ENCODE results near the gene ARHGAP36.

ARHGAP36 gene

DNA sequence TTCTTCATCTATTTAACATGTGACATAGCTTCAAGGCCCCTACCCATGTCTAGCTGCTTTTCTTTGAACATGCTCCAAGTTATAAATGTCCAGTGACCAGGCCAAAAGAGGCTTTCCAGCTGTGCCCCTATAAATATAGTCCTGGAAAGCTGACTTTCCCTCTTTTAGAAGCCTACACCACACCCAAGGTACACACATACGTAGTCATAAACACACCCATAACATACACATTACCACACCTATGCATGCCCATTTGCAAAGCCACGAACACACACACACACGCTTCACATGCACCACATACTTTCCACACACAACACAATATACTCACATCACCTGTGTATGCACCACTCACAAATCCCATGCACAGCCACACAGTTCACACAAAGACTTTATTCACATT, 2.0 kb downstream of the ARHGAP36 start:
- H3K36me3 Mint-ChIP-seq (ENCODE audit: low read depth) = no peaks in the 10 kb centered on the region
- H3K27ac Mint-ChIP-seq = no peak overlapping the region
- H3K4me3 Mint-ChIP-seq = no peak overlapping the region
- no peaks in the 10 kb centered on the region for H3K9me3 Mint-ChIP-seq
- H3K4me1 Mint-ChIP-seq (ENCODE audit: low read depth) = no peaks in the 10 kb centered on the region
- peaks cover 29% of the 10 kb centered on the region for H3K27me3 Mint-ChIP-seq (ENCODE audit: low read depth)

DNA sequence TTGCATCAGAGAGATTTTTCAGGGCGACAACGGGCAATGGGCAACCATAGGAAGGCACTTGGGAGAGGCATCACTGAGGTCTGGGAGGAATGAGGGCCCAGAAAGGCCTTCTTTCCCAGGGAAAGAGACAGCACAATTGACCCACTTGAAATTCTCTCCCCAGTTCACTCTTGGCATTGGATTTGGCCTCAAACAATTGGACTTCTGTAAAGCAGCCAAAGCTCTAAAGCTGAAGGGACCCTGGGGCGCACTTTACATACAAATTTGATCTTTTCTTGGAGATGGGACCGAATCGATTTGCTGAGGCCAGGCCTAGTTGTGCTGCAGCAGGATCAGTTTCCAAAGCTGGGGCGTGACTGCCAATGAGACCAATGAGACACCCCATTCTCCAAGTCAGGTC, 3.2 kb downstream of the ARHGAP36 start:
- no peaks in the 10 kb centered on the region for H3K36me3 Mint-ChIP-seq (ENCODE audit: low read depth)
- H3K4me1 Mint-ChIP-seq (ENCODE audit: low read depth) = no peaks in the 10 kb centered on the region
- peaks cover 33% of the 10 kb centered on the region for H3K27me3 Mint-ChIP-seq (ENCODE audit: low read depth)
- H3K9me3 Mint-ChIP-seq = no peaks in the 10 kb centered on the region
- no peak overlapping the region for H3K27ac Mint-ChIP-seq
- no peak overlapping the region for H3K4me3 Mint-ChIP-seq

DNA sequence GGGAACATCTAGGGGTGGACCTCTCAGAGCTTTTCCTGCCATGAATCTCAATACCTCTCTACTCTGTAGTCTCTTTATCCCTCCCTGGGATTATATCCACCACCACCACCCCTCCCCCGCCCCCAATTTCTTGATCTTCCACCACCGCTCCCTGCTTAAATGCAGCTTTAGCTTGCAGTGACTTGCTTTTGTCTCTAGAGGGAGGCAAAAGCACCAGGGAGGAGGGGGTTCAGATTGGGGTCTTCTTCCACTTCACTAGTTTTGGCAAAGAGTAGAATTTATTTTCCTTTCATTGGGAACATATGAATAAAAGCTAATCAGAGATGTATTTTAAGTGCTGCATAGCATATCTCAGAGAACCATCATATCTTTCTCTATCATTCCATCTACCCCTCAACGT, 5.5 kb downstream of the ARHGAP36 start:
- Mint-ChIP-seq H3K4me3 (no peak overlapping the region), H3K27me3 (ENCODE audit: low read depth) (peaks cover 35% of the 10 kb centered on the region)

DNA sequence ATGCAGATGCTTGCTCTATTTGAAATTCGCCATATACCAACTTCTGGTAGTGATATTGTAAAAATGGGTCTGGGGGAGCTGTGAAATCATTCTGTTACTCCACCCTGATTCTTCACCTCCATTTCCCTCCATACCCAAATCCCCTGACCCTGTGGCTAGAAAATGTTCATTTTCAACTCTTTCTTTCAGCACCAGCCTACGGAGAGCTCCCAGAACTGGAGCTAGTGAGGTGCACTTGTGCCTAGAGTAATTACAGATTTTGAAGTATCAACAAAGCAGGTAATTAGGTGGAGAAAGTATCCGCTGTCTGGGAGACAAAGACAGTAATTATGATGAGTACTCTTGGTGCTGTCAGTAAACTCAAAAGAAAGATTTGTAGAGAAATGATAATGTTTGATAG, 8.1 kb downstream of the ARHGAP36 start:
- Mint-ChIP-seq H3K27ac (no peak overlapping the region), H3K4me1 (ENCODE audit: low read depth) (no peaks in the 10 kb centered on the region), H3K27me3 (ENCODE audit: low read depth) (peaks cover 28% of the 10 kb centered on the region), H3K36me3 (ENCODE audit: low read depth) (no peaks in the 10 kb centered on the region), H3K9me3 (no peaks in the 10 kb centered on the region), H3K4me3 (no peak overlapping the region)

More for the DNA sequence above, 5.5 kb downstream of the ARHGAP36 start:
- H3K27ac Mint-ChIP-seq = no peak overlapping the region
- H3K9me3 Mint-ChIP-seq = no peaks in the 10 kb centered on the region
- H3K4me1 Mint-ChIP-seq (ENCODE audit: low read depth) = no peaks in the 10 kb centered on the region
- H3K36me3 Mint-ChIP-seq (ENCODE audit: low read depth) = no peaks in the 10 kb centered on the region

DNA sequence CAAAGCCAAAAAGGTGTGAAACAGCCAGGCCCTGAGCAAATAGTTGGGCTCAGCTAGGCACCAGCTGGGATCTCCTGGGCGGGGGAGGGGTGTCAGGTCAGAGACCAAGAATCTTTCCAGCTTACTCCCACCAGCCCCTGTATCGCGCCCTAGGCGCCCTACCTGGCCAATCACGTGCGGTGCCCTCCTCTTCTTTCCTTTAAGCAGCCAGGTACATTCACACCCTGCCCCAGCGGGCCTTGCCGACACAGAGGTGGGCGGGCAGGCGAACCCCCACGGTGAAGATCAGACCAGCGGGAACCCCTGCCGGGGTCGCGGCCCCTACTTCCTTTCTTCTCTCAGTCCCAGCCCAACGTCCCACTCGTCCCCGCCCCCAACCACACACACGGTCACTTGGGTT, 9.1 kb downstream of the ARHGAP36 start:
- no peak overlapping the region for H3K27ac Mint-ChIP-seq
- H3K9me3 Mint-ChIP-seq = no peaks in the 10 kb centered on the region
- no peak overlapping the region for H3K4me3 Mint-ChIP-seq
- H3K36me3 Mint-ChIP-seq (ENCODE audit: low read depth) = no peaks in the 10 kb centered on the region
- no peaks in the 10 kb centered on the region for H3K4me1 Mint-ChIP-seq (ENCODE audit: low read depth)
- peaks cover 37% of the 10 kb centered on the region for H3K27me3 Mint-ChIP-seq (ENCODE audit: low read depth)

DNA sequence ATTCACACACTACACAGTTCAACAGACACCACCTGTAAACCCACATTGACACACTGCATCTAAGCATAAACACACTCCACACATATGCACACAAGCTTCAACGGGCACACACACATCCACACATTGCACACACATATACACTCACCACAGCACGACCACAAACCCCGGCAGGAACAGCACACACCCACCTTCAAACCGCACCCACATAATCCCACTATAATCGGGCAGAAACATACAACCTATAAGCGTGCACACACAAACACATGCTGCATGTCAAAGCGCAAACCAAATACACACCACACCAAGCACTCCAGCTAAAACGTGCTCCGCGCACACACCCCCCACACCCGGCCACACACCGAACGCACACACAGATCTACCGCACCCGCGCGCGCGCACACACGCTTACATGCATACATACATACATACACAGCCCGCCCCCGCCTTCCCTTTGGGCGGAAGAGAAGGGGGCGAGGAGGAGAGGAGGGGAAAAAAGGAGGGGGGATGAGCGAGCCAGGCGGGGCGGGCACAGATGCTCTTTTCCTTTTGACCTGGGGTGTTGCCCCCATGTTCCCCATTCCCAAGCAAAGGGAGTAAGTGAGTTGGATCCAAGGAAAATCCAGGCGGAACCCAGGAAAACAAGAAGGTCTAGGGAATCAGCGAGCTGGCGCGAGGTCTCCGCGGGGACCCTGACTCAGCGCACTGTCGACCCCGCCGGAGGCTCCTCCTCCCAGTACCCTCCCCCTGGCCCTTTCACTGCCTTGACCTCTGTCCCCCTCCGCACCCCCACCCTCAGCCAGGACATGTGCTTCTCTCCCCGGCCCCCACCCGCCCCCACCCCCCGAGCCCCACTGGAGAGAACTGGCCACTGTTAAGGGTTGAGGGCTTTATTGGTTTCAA, 9.9 kb downstream of the ARHGAP36 start:
- H3K27me3 Mint-ChIP-seq (ENCODE audit: low read depth) = peaks cover 41% of the 10 kb centered on the region

DNA sequence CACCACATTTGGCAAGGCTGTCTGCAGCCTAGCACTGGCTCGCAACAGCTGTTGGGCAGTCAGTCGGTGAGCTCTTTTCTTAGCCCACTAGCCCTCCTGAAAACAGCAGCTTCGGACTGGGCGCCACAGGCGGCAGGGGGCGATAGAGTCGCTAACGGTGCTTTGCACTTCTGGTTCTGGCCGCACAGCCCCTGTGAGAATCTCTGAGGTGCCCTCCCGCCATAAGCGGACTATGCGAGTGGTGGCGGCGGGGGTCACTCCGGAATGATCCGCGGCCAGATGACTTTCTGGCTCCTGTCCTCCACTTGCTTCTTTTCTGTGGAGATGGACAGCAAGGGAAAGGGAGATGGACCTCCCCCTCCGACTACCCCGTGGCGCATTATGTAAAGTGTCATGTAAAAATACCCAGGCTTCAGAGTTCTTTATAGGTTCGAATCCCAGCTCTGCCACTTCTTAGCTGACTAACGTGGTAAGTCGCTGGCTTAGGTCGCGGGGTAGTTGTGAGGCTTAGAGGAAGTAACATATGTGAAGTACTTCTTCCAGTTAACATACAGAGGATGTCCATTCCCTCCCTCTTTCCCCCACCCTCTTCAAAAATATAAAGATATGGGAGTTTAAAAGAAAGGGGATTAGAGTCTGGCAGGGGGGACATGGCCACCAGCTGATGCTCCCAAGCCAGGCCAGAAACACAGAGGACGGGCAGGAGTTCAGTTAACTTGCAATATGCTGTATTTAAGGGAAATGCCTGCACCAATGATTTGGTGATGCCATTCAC, 11.0 kb downstream of the ARHGAP36 start:
- H3K36me3 Mint-ChIP-seq (ENCODE audit: low read depth) = no peaks in the 10 kb centered on the region
- H3K27me3 Mint-ChIP-seq (ENCODE audit: low read depth) = peaks cover 39% of the 10 kb centered on the region
- H3K9me3 Mint-ChIP-seq = no peaks in the 10 kb centered on the region
- H3K4me1 Mint-ChIP-seq (ENCODE audit: low read depth) = no peaks in the 10 kb centered on the region
- H3K27ac Mint-ChIP-seq = no peak overlapping the region
- H3K4me3 Mint-ChIP-seq = no peak overlapping the region

More for the DNA sequence above, 9.9 kb downstream of the ARHGAP36 start:
- no peak overlapping the region for H3K4me3 Mint-ChIP-seq
- no peaks in the 10 kb centered on the region for H3K36me3 Mint-ChIP-seq (ENCODE audit: low read depth)
- no peaks in the 10 kb centered on the region for H3K9me3 Mint-ChIP-seq
- no peak overlapping the region for H3K27ac Mint-ChIP-seq
- H3K4me1 Mint-ChIP-seq (ENCODE audit: low read depth) = no peaks in the 10 kb centered on the region

DNA sequence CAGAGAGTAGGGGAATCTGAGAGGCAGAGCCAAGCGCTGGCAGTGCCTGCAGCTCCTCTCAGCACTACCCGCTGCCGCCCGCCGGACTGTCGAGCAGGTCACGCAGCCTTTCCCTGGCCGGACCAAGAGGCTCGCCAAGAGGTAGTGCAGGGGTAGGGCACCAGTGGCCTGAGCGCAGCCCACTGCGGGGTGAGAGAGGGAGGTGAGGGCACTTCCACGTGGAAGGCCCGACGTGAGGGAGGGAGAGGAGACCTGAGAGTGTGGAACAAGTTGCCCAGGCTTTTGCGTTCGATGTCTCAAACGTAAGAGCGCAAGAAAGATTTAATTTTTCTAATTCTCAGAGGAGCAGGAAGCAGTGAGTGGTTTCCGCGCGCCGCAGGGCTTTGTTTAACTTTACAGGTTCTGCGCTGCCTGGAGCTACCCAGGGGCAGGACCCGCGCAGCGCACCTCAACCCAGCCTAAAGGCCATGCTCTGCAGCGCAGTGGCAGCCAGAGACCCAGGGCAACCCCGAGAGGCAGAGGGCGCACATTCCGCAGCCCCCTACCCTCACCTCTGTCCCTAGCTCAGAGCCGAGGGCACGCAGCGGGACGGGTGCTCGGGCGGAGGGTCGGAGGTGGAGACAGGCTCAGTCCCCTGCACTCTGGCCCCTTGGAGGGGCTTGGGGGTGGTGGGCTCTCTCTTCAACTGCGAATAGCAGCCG, 14.9 kb downstream of the ARHGAP36 start:
- no peak overlapping the region for H3K4me3 Mint-ChIP-seq
- no peak overlapping the region for H3K27ac Mint-ChIP-seq
- no peaks in the 10 kb centered on the region for H3K4me1 Mint-ChIP-seq (ENCODE audit: low read depth)
- H3K36me3 Mint-ChIP-seq (ENCODE audit: low read depth) = no peaks in the 10 kb centered on the region
- H3K27me3 Mint-ChIP-seq (ENCODE audit: low read depth) = peaks cover 29% of the 10 kb centered on the region
- no peaks in the 10 kb centered on the region for H3K9me3 Mint-ChIP-seq

DNA sequence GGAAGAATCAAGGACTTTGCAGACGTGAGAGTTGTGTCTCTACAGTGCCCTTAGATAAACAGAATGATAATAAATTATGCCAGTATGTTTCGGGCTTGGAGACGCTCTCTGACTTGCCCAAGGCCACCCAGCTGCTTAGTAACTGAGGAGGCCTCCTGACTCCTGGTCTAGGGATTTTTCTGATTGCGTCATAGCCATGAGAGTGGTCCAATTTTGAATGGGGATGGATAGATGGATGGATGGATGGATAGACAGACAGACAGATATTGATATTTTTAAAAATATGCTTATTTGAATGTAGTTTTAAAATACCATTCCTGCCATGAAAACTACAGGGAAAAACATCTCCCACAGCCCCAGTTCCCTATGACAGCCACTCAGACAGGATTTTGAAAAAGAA, 15.5 kb downstream of the ARHGAP36 start:
- Mint-ChIP-seq H3K9me3 (no peaks in the 10 kb centered on the region), H3K4me1 (ENCODE audit: low read depth) (no peaks in the 10 kb centered on the region), H3K27ac (no peak overlapping the region), H3K4me3 (no peak overlapping the region), H3K36me3 (ENCODE audit: low read depth) (no peaks in the 10 kb centered on the region), H3K27me3 (ENCODE audit: low read depth) (peaks cover 30% of the 10 kb centered on the region)

DNA sequence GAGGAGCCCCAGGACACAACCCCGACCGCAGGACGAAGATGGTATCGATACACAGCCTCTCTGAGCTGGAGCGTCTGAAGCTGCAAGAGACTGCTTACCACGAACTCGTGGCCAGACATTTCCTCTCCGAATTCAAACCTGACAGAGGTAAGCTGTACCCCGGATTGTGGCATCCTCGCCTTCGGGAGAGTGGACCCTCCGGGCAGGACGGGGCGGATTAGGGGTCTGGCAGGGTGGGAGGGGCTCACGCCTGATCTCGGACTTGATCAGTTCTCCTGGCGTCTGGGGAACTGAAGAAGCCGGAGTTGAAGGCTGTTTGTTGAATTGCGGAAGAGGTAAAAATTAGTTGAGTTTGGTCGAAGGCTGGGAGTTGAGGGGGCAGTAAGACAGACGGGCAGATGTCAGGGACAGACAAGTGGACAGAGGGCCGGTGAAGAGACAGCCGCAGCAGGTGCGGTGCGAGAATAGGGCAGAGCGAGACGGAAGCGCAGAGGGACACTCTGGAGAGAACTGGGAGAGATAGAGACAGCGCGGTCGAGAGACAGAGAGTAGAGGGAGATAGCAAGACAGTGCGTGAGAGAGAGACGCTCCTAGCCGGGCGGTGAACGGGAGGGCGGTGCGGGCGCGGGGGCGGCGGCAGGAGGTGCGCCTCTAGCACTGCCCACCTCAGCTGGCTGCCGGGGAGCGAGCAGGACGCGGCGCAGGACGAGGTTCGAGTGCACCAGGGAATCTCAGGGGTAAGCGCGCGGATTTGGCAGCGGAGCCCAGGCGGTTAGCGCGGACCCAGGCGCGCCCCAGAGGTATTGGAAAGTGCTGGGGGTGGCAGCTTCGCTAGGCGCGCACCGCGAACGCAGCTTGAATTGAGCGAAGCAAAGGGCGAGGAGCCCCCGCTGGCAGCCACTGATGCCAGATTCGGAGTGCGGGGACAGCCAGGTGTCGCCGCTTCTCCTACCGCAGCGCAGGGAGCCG, 23.9 kb downstream of the ARHGAP36 start:
- H3K4me3 Mint-ChIP-seq = no peak overlapping the region
- H3K9me3 Mint-ChIP-seq = no peaks in the 10 kb centered on the region
- H3K4me1 Mint-ChIP-seq (ENCODE audit: low read depth) = no peaks in the 10 kb centered on the region
- H3K27me3 Mint-ChIP-seq (ENCODE audit: low read depth) = peaks cover 55% of the 10 kb centered on the region
- H3K27ac Mint-ChIP-seq = no peak overlapping the region
- H3K36me3 Mint-ChIP-seq (ENCODE audit: low read depth) = peaks cover 2% of the 10 kb centered on the region

DNA sequence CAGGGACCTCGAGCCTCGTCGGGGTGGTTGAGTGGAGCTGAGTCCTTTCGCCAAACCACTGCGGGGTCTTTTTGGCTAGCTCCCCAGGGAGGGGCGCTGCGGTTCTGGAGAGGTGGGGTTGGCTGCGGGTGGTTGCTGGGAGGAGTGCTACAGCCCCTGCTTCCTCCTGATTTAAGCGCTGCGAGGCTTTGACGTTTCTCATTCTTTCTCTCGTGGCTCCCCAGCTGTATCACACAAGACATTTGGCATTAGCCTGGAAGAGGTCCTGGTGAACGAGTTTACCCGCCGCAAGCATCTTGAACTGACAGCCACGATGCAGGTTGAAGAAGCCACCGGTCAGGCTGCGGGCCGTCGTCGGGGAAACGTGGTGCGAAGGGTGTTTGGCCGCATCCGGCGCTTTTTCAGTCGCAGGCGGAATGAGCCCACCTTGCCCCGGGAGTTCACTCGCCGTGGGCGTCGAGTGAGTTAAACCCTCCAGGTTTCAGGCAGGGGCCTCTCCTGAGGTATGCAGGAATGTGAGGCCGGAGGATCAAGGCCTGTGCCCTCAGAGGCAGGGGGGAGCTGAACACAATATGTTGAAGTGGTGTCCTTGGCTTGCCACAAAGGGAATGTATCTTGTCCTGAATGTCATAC, 25.5 kb downstream of the ARHGAP36 start:
- Mint-ChIP-seq H3K27me3 (ENCODE audit: low read depth) (peaks cover 54% of the 10 kb centered on the region), H3K4me3 (no peak overlapping the region)

DNA sequence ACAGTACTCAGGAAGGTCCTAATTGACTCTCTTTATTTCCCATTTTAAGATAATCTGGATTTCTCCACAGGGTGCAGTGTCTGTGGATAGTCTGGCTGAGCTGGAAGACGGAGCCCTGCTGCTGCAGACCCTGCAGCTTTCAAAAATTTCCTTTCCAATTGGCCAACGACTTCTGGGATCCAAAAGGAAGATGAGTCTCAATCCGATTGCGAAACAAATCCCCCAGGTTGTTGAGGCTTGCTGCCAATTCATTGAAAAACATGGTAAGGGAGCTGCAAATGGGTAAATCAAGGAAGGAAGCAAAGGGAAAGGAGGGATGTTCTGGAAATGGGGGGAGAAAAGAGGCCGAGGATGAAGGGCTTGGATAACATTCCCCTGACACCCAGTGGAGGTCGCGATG, 26.0 kb downstream of the ARHGAP36 start:
- H3K4me1 Mint-ChIP-seq (ENCODE audit: low read depth) = no peaks in the 10 kb centered on the region
- peaks cover 2% of the 10 kb centered on the region for H3K36me3 Mint-ChIP-seq (ENCODE audit: low read depth)
- peaks cover 49% of the 10 kb centered on the region for H3K27me3 Mint-ChIP-seq (ENCODE audit: low read depth)
- no peaks in the 10 kb centered on the region for H3K9me3 Mint-ChIP-seq
- H3K27ac Mint-ChIP-seq = no peak overlapping the region
- H3K4me3 Mint-ChIP-seq = no peak overlapping the region

More for the DNA sequence above, 25.5 kb downstream of the ARHGAP36 start:
- H3K9me3 Mint-ChIP-seq = no peaks in the 10 kb centered on the region
- H3K36me3 Mint-ChIP-seq (ENCODE audit: low read depth) = peaks cover 2% of the 10 kb centered on the region
- no peak overlapping the region for H3K27ac Mint-ChIP-seq
- no peaks in the 10 kb centered on the region for H3K4me1 Mint-ChIP-seq (ENCODE audit: low read depth)

DNA sequence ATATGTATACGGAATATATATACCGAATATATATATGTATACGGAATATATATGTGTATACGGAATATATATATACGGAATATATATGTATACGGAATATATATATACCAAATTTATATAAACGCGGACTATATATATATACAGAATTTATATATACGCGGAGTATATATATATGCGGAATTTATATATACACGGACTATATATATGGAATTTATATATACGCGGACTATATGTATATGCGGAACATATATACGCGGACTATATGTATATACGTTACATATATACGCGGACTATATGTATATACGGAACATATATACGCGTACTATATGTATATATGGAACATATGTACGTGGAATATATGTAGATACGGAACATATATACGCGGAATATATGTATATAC, 78.6 kb downstream of the ARHGAP36 start:
- H3K36me3 Mint-ChIP-seq (ENCODE audit: low read depth) = no peaks in the 10 kb centered on the region
- no peak overlapping the region for H3K4me3 Mint-ChIP-seq
- no peaks in the 10 kb centered on the region for H3K4me1 Mint-ChIP-seq (ENCODE audit: low read depth)
- no peaks in the 10 kb centered on the region for H3K27me3 Mint-ChIP-seq (ENCODE audit: low read depth)
- H3K27ac Mint-ChIP-seq = no peak overlapping the region
- no peaks in the 10 kb centered on the region for H3K9me3 Mint-ChIP-seq
